ENCODE data around the gene PARD3B. TPM values are rescaled to one million over a fixed set of nuclear protein-coding genes. Genes with fewer than 3 reads are reported as not detected.

The PARD3B gene
- total and polyA plus RNA-seq, 2 experiments from 2014 or later: 4.3 to 8.5 TPM

GRCh38 chr2:205629091-205629776 lies 1084.0 kb downstream of the PARD3B start:
- peak overlapping the region; percentile 49 for H3K27ac ChIP-seq
- no peak overlapping the region for H3K4me3 ChIP-seq
- H3K4me1 ChIP-seq (ENCODE audit: low read depth): peaks cover 33% of the 10 kb centered on the region
- peak in 1 of 2 donors; percentile 42 for DNase-seq (ENCODE audit: low read depth in 1 of 2, low spot score in 1 of 2)
- H3K27me3 ChIP-seq: no peaks in the 10 kb centered on the region
- no peaks in the 10 kb centered on the region for H3K9me3 ChIP-seq (ENCODE audit: low read depth)
- TF ChIP-seq, protein P1, sequence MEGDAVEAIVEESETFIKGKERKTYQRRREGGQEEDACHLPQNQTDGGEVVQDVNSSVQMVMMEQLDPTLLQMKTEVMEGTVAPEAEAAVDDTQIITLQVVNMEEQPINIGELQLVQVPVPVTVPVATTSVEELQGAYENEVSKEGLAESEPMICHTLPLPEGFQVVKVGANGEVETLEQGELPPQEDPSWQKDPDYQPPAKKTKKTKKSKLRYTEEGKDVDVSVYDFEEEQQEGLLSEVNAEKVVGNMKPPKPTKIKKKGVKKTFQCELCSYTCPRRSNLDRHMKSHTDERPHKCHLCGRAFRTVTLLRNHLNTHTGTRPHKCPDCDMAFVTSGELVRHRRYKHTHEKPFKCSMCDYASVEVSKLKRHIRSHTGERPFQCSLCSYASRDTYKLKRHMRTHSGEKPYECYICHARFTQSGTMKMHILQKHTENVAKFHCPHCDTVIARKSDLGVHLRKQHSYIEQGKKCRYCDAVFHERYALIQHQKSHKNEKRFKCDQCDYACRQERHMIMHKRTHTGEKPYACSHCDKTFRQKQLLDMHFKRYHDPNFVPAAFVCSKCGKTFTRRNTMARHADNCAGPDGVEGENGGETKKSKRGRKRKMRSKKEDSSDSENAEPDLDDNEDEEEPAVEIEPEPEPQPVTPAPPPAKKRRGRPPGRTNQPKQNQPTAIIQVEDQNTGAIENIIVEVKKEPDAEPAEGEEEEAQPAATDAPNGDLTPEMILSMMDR (IDR thresholded peaks at IDR 0.05; ENCODE audit: low read depth, low read length): no peak
- no peaks in the 10 kb centered on the region for H3K36me3 ChIP-seq

- Histone ChIP-seq H3K27me3 (no peaks in the 10 kb centered on the region), H3K9me3 (ENCODE audit: low read depth) (no peaks in the 10 kb centered on the region), H3K36me3 (no peaks in the 10 kb centered on the region), H3K4me1 (ENCODE audit: low read depth) (peaks cover 26% of the 10 kb centered on the region), H3K4me3 (no peak overlapping the region), H3K27ac (no peak overlapping the region)
- DNase-seq (ENCODE audit: low read depth in 1 of 2, low spot score in 1 of 2): peak in 1 of 2 donors; percentile 17
- TF ChIP-seq, protein P1 (IDR thresholded peaks at IDR 0.05; ENCODE audit: low read depth, low read length): no peak
These were observed 1088.7 kb downstream of the PARD3B start for GRCh38 chr2:205633994-205634393.

- Histone ChIP-seq H3K36me3 (no peaks in the 10 kb centered on the region), H3K27ac (no peak overlapping the region), H3K27me3 (no peaks in the 10 kb centered on the region), H3K4me3 (no peak overlapping the region), H3K9me3 (ENCODE audit: low read depth) (no peaks in the 10 kb centered on the region), H3K4me1 (ENCODE audit: low read depth) (peaks cover 12% of the 10 kb centered on the region)
- no peak for DNase-seq (ENCODE audit: low read depth in 1 of 2, low spot score in 1 of 2)
- TF ChIP-seq, protein P1 (IDR thresholded peaks at IDR 0.05; ENCODE audit: low read depth, low read length): no peak
These were observed 1091.5 kb downstream of the PARD3B start for GRCh38 chr2:205636549-205637319.

- H3K9me3 ChIP-seq (ENCODE audit: low read depth): no peaks in the 10 kb centered on the region
- H3K4me3 ChIP-seq: no peak overlapping the region
- H3K27me3 ChIP-seq: no peaks in the 10 kb centered on the region
- TF ChIP-seq, protein P1 (IDR thresholded peaks at IDR 0.05; ENCODE audit: low read depth, low read length): no peak
- H3K4me1 ChIP-seq (ENCODE audit: low read depth): peaks cover 12% of the 10 kb centered on the region
- no peak for DNase-seq (ENCODE audit: low read depth in 1 of 2, low spot score in 1 of 2)
- no peaks in the 10 kb centered on the region for H3K36me3 ChIP-seq
- H3K27ac ChIP-seq: no peak overlapping the region
These were observed 1092.0 kb downstream of the PARD3B start for GRCh38 chr2:205637320-205637602.

- no peaks in the 10 kb centered on the region for H3K36me3 ChIP-seq
- TF ChIP-seq, protein P1 (IDR thresholded peaks at IDR 0.05; ENCODE audit: low read depth, low read length): no peak
- no peak overlapping the region for H3K27ac ChIP-seq
- no peaks in the 10 kb centered on the region for H3K27me3 ChIP-seq
- peaks cover 17% of the 10 kb centered on the region for H3K4me1 ChIP-seq (ENCODE audit: low read depth)
- H3K9me3 ChIP-seq (ENCODE audit: low read depth): no peaks in the 10 kb centered on the region
- no peak overlapping the region for H3K4me3 ChIP-seq
- no peak for DNase-seq (ENCODE audit: low read depth in 1 of 2, low spot score in 1 of 2)
These were observed 1092.7 kb downstream of the PARD3B start for GRCh38 chr2:205637779-205638503.
